GM19238 (cell line): ENCODE data around the gene UBL5.

ENCODE experiments used
- DNase-seq: peaks from one replicate; pipeline ENCODE4 v3.0.0; 2011; ENCODE audit warnings: low spot score; ENCODE audit not compliant: insufficient read length

Gene UBL5

GRCh38 chr19:9854282-9854846 is 26.6 kb downstream of the UBL5 start:
- no peak for DNase-seq

- DNase-seq = no peak
Measured at GRCh38 chr19:9856609-9857008, 28.9 kb downstream of the UBL5 start.

GRCh38 chr19:9857076-9857721 is 29.5 kb downstream of the UBL5 start:
- DNase-seq = no peak

- no peak for DNase-seq
Measured at GRCh38 chr19:9857920-9858746, 30.4 kb downstream of the UBL5 start.

GRCh38 chr19:9858766-9859165 is 31.0 kb downstream of the UBL5 start:
- DNase-seq = no peak

GRCh38 chr19:9860407-9860806 is 32.7 kb downstream of the UBL5 start:
- DNase-seq = no peak

- DNase-seq = no peak
Measured at GRCh38 chr19:9861503-9861902, 33.8 kb downstream of the UBL5 start.

GRCh38 chr19:9862938-9863337 is 35.2 kb downstream of the UBL5 start:
- DNase-seq = no peak

GRCh38 chr19:9863759-9864158 is 36.0 kb downstream of the UBL5 start:
- no peak for DNase-seq

GRCh38 chr19:9865732-9866501 is 38.2 kb downstream of the UBL5 start:
- DNase-seq = no peak

GRCh38 chr19:9868983-9869617 is 41.4 kb downstream of the UBL5 start:
- no peak for DNase-seq

- no peak for DNase-seq
Measured at GRCh38 chr19:9871626-9872338, 44.1 kb downstream of the UBL5 start.

- DNase-seq = no peak
Measured at GRCh38 chr19:9872618-9873242, 45.0 kb downstream of the UBL5 start.

- DNase-seq = no peak
Measured at GRCh38 chr19:9875031-9875627, 47.4 kb downstream of the UBL5 start.

- DNase-seq = no peak
Measured at GRCh38 chr19:9875796-9876195, 48.1 kb downstream of the UBL5 start.

- DNase-seq = no peak
Measured at GRCh38 chr19:9877780-9878510, 50.2 kb downstream of the UBL5 start.

GRCh38 chr19:9878511-9879196 is 50.9 kb downstream of the UBL5 start:
- DNase-seq = no peak
